Measurements from ENCODE around the gene NDUFV1.

GRCh38 chr11:67640758-67641337 lies 34.1 kb downstream of the NDUFV1 start:
- no peak for TF ChIP-seq POLR2AphosphoS5 (IDR thresholded peaks at IDR 0.05; ENCODE audit: low read depth, low read length)
- no peak for TF ChIP-seq CTCF (IDR thresholded peaks at IDR 0.05)
- TF ChIP-seq TAF1 (IDR thresholded peaks at IDR 0.05; ENCODE audit: borderline replicate concordance, low read depth, low read length) = no peak
- no peak for TF ChIP-seq JUND (IDR thresholded peaks at IDR 0.05)
